Activated CD8-positive, alpha-beta memory T cell treated with anti-CD3 and anti-CD28 coated beads, Interleukin-2, amount 10 ng/mL, durations not matched to agents 7 days and 5 days (primary cell): ENCODE results near the gene S100A7A. TPM values are rescaled to one million over a fixed set of nuclear protein-coding genes. Genes with fewer than 3 reads are reported as not detected.

ENCODE experiments used
- ATAC-seq: fragments of 150-1000 bp; cut with Tn5 transposase; one replicate; pipeline ENCODE4 v1.10.0; 2021; ENCODE audit warnings: moderate library complexity
- CTCF ChIA-PET: fragments of 350-600 bp; sonication (Branson Sonifier 250); formaldehyde crosslinking; loops from one replicate; lab custom pipeline; 2021; ENCODE audit warnings: antibody characterized with exemption; lab: Charles Lee
- DNase-seq: peaks from one replicate; pipeline ENCODE4 v3.0.0-alpha.2; 2020
- H3K27ac Mint-ChIP-seq: one replicate; pipeline ENCODE4 v1.8.0; 2021; ENCODE audit warnings: mild to moderate bottlenecking, mixed read lengths
- H3K27me3 Mint-ChIP-seq: one replicate; pipeline ENCODE4 v1.8.0; 2021; ENCODE audit warnings: mixed read lengths
- H3K36me3 Mint-ChIP-seq: one replicate; pipeline ENCODE4 v1.8.0; 2021; ENCODE audit warnings: mild to moderate bottlenecking, mixed read lengths
- H3K4me1 Mint-ChIP-seq: one replicate; pipeline ENCODE4 v1.8.0; 2021; ENCODE audit warnings: mixed read lengths
- H3K4me3 Mint-ChIP-seq: one replicate; pipeline ENCODE4 v1.8.0; 2021; ENCODE audit warnings: mild to moderate bottlenecking, moderate library complexity, mixed read lengths
- H3K9me3 Mint-ChIP-seq: one replicate; pipeline ENCODE4 v1.8.0; 2022; ENCODE audit warnings: low read depth, mixed read lengths
- total RNA-seq, 2 experiments: library from RNA; stranded (reverse); gene quantifications; one replicate each; pipeline ENCODE4 v1.2.3, GENCODE V29; 2021

The S100A7A gene
- not detected for total RNA-seq

- no peak within 1 kb of the TSS for H3K4me3 Mint-ChIP-seq
Observed at GRCh38 chr1:153415850-153416570, at the start of gene S100A7A. S100A7A (plus strand) TSS chr1:153416520; CDS start chr1:153418083, 1,563 bp downstream.

GRCh38 chr1:153367090-153367489, 49.2 kb upstream of the S100A7A start:
- Mint-ChIP-seq H3K27me3 (peaks cover 22% of the 10 kb centered on the region), H3K27ac (no peak overlapping the region), H3K36me3 (no peaks in the 10 kb centered on the region), H3K4me1 (no peaks in the 10 kb centered on the region), H3K9me3 (no peaks in the 10 kb centered on the region), H3K4me3 (no peak overlapping the region)
- ATAC-seq, result no peak
- CTCF ChIA-PET, result no interaction called here
- no peak for DNase-seq

More at GRCh38 chr1:153415850-153416570, at the start of gene S100A7A:
- DNase-seq, result no peak
- H3K27me3 Mint-ChIP-seq, result no peaks in the 10 kb centered on the region
- no peaks in the 10 kb centered on the region for H3K36me3 Mint-ChIP-seq
- H3K9me3 Mint-ChIP-seq, result no peaks in the 10 kb centered on the region
- H3K27ac Mint-ChIP-seq, result no peak within 1 kb of the TSS
- no peak for ATAC-seq
- CTCF ChIA-PET, result no interaction called here
- no peaks in the 10 kb centered on the region for H3K4me1 Mint-ChIP-seq

DNA sequence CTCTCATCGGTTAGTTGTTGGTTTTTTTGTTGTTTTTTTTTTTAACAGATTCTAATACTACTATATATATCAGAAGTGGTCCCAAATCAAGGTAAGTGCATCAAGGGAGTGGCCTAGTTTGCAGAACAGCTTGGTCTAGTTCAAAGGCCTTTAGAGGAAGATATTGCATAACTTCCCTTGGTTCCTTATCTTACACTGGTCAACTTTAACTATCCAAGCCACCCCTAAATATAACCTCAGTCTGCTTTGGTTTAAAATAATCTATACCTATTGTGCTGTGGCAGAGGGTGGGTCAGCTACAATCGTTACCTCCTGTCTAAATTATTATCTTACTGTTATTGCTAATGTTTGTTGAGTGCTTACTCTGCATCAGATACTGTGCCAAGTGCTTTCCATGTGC, 47.8 kb upstream of the S100A7A start:
- H3K36me3 Mint-ChIP-seq, result no peaks in the 10 kb centered on the region
- no peaks in the 10 kb centered on the region for H3K9me3 Mint-ChIP-seq
- H3K4me1 Mint-ChIP-seq, result no peaks in the 10 kb centered on the region
- no peak for DNase-seq
- ATAC-seq, result no peak
- peaks cover 18% of the 10 kb centered on the region for H3K27me3 Mint-ChIP-seq
- H3K27ac Mint-ChIP-seq, result no peak overlapping the region
- H3K4me3 Mint-ChIP-seq, result no peak overlapping the region
- CTCF ChIA-PET, result interaction anchor here (0.8 kb wide), 1 partner anchor 15 kb away, joined by 3 read pairs; no protein-coding TSS in a partner anchor

DNA sequence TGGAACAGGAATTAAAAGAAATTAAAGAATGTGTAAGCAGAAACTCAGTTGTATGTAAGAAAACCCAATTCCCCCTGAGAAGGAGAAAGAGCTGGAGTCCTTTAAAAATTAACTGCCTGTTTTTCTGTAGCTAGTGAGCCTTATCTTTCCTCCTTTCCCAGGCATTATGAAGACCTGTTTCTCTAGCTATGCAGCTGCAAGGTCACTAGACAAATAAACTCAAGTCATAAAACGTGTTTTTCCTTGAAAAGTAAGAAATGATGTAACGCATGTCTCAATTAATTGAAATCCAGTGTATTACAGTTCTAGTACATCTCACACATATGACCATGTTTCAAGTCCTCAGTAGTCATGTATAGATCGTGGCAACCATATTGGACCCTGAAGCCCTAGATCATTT, 46.2 kb upstream of the S100A7A start:
- H3K9me3 Mint-ChIP-seq, result no peaks in the 10 kb centered on the region
- DNase-seq, result no peak
- H3K27me3 Mint-ChIP-seq, result peaks cover 13% of the 10 kb centered on the region
- H3K4me3 Mint-ChIP-seq, result no peak overlapping the region
- no peaks in the 10 kb centered on the region for H3K36me3 Mint-ChIP-seq
- H3K4me1 Mint-ChIP-seq, result no peaks in the 10 kb centered on the region
- no peak for ATAC-seq
- H3K27ac Mint-ChIP-seq, result no peak overlapping the region
- CTCF ChIA-PET, result no interaction called here

DNA sequence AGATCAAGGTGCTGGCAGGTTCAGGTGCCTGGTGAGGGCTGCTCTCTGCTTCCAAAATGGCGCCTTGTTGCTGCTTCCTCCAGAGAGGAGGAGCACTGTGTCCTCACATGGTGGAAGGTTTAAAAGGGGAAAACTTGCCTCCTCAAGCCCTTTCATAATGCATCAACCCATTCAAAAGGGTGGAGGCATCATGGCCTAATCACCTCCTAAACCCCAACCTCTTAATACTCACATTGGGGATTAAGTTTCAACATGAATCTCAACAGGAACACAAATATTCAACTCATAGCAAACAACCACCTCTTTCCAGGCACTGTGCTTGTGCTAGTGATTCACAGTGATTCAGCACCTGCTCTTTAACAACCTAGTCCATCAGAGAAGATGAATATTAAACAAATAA, 45.1 kb upstream of the S100A7A start:
- CTCF ChIA-PET, result no interaction called here
- no peak overlapping the region for H3K27ac Mint-ChIP-seq
- no peaks in the 10 kb centered on the region for H3K4me1 Mint-ChIP-seq
- no peaks in the 10 kb centered on the region for H3K9me3 Mint-ChIP-seq
- ATAC-seq (no peak), DNase-seq (no peak)
- H3K36me3 Mint-ChIP-seq, result no peaks in the 10 kb centered on the region
- H3K4me3 Mint-ChIP-seq, result no peak overlapping the region
- H3K27me3 Mint-ChIP-seq, result peaks cover 15% of the 10 kb centered on the region

DNA sequence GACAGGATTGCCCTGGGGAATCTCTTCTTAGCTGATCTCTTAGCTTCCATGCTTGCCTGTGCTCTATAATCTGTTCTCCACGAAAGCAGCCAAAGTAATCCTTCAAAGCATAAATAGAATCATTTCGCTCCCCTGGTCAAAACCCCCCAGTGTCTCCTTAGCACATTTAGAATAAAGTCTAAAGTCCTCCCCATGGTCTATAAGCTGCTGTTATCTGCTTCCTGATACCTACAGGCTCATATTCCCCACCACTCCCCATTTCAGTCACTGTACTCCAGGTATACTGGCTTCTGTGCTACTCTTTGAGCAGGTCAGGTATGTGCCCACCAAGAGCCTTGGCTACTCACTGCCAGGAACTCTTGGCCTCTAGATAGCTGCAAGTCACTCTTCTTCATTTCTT, 43.7 kb upstream of the S100A7A start:
- CTCF ChIA-PET, result interaction anchor here (1.2 to 1.3 kb wide), 2 partner anchors 15 to 17 kb away, joined by 3 to 4 read pairs; no protein-coding TSS in a partner anchor
- Mint-ChIP-seq H3K27ac (no peak overlapping the region), H3K9me3 (no peaks in the 10 kb centered on the region), H3K4me3 (no peak overlapping the region), H3K4me1 (no peaks in the 10 kb centered on the region), H3K36me3 (no peaks in the 10 kb centered on the region), H3K27me3 (peaks cover 26% of the 10 kb centered on the region)
- DNase-seq (no peak), ATAC-seq (no peak)

GRCh38 chr1:153374071-153374470, 42.2 kb upstream of the S100A7A start:
- no peaks in the 10 kb centered on the region for H3K9me3 Mint-ChIP-seq
- DNase-seq (no peak), ATAC-seq (no peak)
- no peak overlapping the region for H3K27ac Mint-ChIP-seq
- no peaks in the 10 kb centered on the region for H3K36me3 Mint-ChIP-seq
- H3K27me3 Mint-ChIP-seq, result peaks cover 35% of the 10 kb centered on the region
- H3K4me1 Mint-ChIP-seq, result no peaks in the 10 kb centered on the region
- H3K4me3 Mint-ChIP-seq, result no peak overlapping the region
- CTCF ChIA-PET, result no interaction called here

DNA sequence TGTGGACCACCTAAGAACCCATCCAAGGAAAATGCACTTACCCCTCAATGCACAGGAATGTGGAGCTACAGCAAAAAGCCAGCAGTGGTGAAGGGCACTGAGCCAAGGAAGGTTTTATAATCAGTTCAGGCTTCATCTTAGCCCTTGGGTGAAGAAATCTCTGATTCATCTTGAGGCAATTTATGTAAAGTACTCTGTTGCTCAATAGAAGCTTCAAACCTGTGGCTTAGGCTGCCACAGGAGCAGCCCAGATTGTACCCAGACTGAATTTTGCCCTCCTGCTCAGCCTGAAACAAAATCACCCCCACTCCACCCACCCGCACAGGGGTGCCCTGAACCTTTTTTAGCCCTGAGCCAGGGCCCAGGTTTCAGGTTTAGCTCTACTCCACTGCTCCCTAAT, 40.8 kb upstream of the S100A7A start, which contains the start of gene S100A12:
TSS of gene S100A12 (minus strand) at position 111 of the 400 bp plus-strand sequence. CDS start 1,029 bp downstream, outside the sequence.
- no peak within 1 kb of the TSS for H3K4me3 Mint-ChIP-seq
- H3K27ac Mint-ChIP-seq, result no peak within 1 kb of the TSS
- H3K9me3 Mint-ChIP-seq, result no peaks in the 10 kb centered on the region
- H3K36me3 Mint-ChIP-seq, result no peaks in the 10 kb centered on the region
- H3K27me3 Mint-ChIP-seq, result peaks cover 28% of the 10 kb centered on the region
- CTCF ChIA-PET, result interaction anchor here (1.5 to 2.0 kb wide), 2 partner anchors 22 to 119 kb away, joined by 3 to 4 read pairs; no protein-coding TSS in a partner anchor
- H3K4me1 Mint-ChIP-seq, result no peaks in the 10 kb centered on the region
- ATAC-seq (no peak), DNase-seq (no peak)

- ATAC-seq (no peak), DNase-seq (no peak)
- Mint-ChIP-seq H3K36me3 (no peaks in the 10 kb centered on the region), H3K9me3 (no peaks in the 10 kb centered on the region), H3K4me1 (no peaks in the 10 kb centered on the region), H3K4me3 (no peak overlapping the region), H3K27ac (no peak overlapping the region), H3K27me3 (peaks cover 54% of the 10 kb centered on the region)
- CTCF ChIA-PET, result interaction anchor here (1.3 kb wide), 1 partner anchor 115 kb away, joined by 4 read pairs; no protein-coding TSS in a partner anchor
Observed at GRCh38 chr1:153379591-153379990, 36.7 kb upstream of the S100A7A start.

DNA sequence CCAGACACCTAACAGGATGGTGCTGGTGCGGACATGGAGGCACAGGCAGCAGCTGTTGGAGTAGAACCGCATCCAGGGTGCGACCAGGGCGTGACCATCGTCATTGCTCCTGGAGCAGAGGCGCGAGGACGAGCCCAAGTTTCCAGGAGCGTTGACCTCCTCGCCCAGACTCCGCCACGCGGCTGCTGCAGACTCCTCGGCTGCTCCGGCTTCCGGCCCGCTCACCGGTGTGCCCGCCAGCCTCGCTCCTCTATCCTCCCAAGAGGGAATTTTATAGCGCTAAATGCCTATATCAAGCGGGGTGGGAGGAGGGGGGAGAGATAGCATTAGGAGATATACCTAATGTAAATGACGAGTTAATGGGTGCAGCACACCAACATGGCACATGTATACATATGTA, 35.6 kb upstream of the S100A7A start:
- CTCF ChIA-PET, result no interaction called here
- H3K4me3 Mint-ChIP-seq, result no peak overlapping the region
- H3K27me3 Mint-ChIP-seq, result peaks cover 59% of the 10 kb centered on the region

DNA sequence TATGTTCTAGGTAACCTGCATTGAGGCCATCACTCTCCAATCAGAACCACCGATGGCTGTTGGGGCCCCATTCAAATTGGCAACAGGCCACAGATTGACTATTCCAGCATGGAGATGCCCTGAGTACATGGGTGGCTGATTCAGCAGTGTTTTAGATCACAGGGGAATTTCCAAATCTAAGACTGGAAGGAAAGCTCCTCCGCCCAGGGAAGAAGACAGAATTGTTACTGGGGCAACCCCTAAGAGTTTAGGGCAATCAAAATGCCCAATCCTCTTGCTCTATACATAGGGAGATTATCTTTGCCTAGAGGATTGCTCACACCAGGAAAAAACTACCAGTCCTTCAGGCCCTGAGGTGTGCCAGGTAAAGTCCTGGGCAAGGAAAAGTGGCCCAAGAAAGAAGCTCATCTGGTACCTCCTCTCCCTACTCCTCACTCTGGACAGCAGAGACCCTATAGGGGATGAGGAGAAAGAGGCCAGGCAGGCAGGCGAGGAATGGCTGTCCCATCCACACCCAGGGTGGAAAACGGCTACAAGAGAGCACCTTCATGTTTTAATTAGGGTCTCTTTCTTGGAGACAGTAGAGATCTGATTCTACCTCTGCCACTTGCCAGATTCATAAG, 31.3 kb upstream of the S100A7A start:
- Mint-ChIP-seq H3K27ac (no peak overlapping the region), H3K36me3 (no peaks in the 10 kb centered on the region), H3K27me3 (peaks cover 40% of the 10 kb centered on the region), H3K4me3 (no peak overlapping the region), H3K9me3 (no peaks in the 10 kb centered on the region), H3K4me1 (peaks cover 10% of the 10 kb centered on the region)
- CTCF ChIA-PET, result no interaction called here
- ATAC-seq (no peak), DNase-seq (no peak)

More for the DNA sequence above, 35.6 kb upstream of the S100A7A start:
- DNase-seq, result no peak
- no peak overlapping the region for H3K27ac Mint-ChIP-seq
- ATAC-seq, result no peak
- H3K36me3 Mint-ChIP-seq, result no peaks in the 10 kb centered on the region
- H3K9me3 Mint-ChIP-seq, result no peaks in the 10 kb centered on the region
- no peaks in the 10 kb centered on the region for H3K4me1 Mint-ChIP-seq

DNA sequence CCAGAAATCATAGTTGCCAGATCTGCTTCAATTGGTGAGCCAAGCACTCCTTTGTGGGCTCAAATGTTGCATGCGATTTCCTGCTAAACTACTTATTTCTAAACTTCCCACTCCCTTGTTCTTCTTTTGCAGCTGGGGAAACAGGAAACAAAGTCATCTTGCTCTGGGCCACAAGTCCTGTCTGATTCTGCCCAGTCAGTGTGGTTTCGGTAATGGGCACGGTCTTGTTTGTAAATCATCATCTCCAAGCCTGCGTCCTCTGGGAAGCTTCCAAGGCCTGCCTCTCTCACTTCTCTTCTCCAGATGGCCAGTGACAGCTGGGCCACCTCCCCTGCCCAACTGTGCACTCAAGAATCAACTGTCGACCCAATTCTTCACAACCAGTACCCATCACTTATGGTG, 29.8 kb upstream of the S100A7A start:
- peaks cover 10% of the 10 kb centered on the region for H3K4me1 Mint-ChIP-seq
- CTCF ChIA-PET, result no interaction called here
- ATAC-seq, result no peak
- no peaks in the 10 kb centered on the region for H3K9me3 Mint-ChIP-seq
- no peaks in the 10 kb centered on the region for H3K36me3 Mint-ChIP-seq
- no peak overlapping the region for H3K27ac Mint-ChIP-seq
- H3K4me3 Mint-ChIP-seq, result no peak overlapping the region
- DNase-seq, result no peak
- peaks cover 35% of the 10 kb centered on the region for H3K27me3 Mint-ChIP-seq

DNA sequence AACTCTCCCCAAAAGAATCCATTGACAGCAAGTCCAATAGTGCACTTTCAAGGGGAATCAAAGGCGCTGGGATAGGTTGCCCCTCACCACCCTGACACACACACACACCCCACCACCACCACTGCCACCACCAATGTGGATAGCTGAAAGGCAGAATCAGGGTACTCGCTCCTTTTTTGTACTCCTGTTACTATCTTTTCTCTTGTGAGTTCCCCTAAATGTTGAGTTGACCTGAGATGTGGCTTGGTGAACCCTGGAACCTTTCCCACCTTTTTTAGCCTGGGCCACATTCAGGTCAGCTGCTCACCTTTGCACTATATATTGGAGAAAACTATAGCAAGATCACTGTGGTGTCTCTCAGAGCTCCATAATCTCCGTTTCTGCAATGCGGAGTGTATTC, 29.3 kb upstream of the S100A7A start:
- peaks cover 10% of the 10 kb centered on the region for H3K4me1 Mint-ChIP-seq
- no peaks in the 10 kb centered on the region for H3K36me3 Mint-ChIP-seq
- CTCF ChIA-PET, result interaction anchor here (1.0 kb wide), 1 partner anchor 14 kb away, joined by 3 read pairs; no protein-coding TSS in a partner anchor
- ATAC-seq (no peak), DNase-seq (no peak)
- H3K9me3 Mint-ChIP-seq, result no peaks in the 10 kb centered on the region
- H3K4me3 Mint-ChIP-seq, result no peak overlapping the region
- peaks cover 31% of the 10 kb centered on the region for H3K27me3 Mint-ChIP-seq
- no peak overlapping the region for H3K27ac Mint-ChIP-seq

GRCh38 chr1:153387785-153388184, 28.5 kb upstream of the S100A7A start:
- ATAC-seq, result no peak
- CTCF ChIA-PET, result interaction anchor here (1.0 kb wide), 1 partner anchor 15 kb away, joined by 3 read pairs; no protein-coding TSS in a partner anchor
- Mint-ChIP-seq H3K4me3 (no peak overlapping the region), H3K27me3 (peaks cover 26% of the 10 kb centered on the region), H3K27ac (no peak overlapping the region), H3K36me3 (no peaks in the 10 kb centered on the region), H3K4me1 (peaks cover 10% of the 10 kb centered on the region), H3K9me3 (no peaks in the 10 kb centered on the region)
- no peak for DNase-seq
